OCI-LY7 (cell line): ENCODE results near the gene SEMA7A.

Source experiments
- CTCF ChIP-seq: fragments of 200-600 bp; sonication (generic); conservative IDR thresholded peaks from 2 replicates; pipeline ENCODE4 v1.5.1; 2014; ENCODE audit warnings: mild to moderate bottlenecking, antibody characterized with exemption, low read length, moderate library complexity, mixed read lengths
- EZH2phosphoT487 ChIP-seq: fragments of 200-600 bp; sonication (generic); IDR thresholded peaks from 2 replicates; pipeline ENCODE4 v1.6.1; 2018; ENCODE audit warnings: low read depth, borderline replicate concordance, mild to moderate bottlenecking, mixed run types, antibody characterized with exemption, low read length, moderate library complexity, mixed read lengths

- no peak for TF ChIP-seq CTCF
- no peak for TF ChIP-seq EZH2phosphoT487
Observed at GRCh38 chr15:74442604-74443003, 8.8 kb upstream of the SEMA7A start.
